ENCODE measurements around the gene PARP11. TPM values are rescaled to one million over a fixed set of nuclear protein-coding genes. Genes with fewer than 3 reads are reported as not detected.

The PARP11 gene
- total RNA-seq, 2 experiments from 2014 or later: 26.8 to 28.6 TPM

- Mint-ChIP-seq H3K9me3 (no peaks in the 10 kb centered on the region), H3K36me3 (ENCODE audit: low read depth) (no peaks in the 10 kb centered on the region), H3K27ac (no peak overlapping the region), H3K27me3 (no peaks in the 10 kb centered on the region), H3K4me1 (peaks cover 12% of the 10 kb centered on the region), H3K4me3 (no peak overlapping the region)
- DNase-seq: no peak
- ChIA-PET CTCF (interaction anchor here (1.0 to 3.6 kb wide), 3 partner anchors 18 to 472 kb away, joined by 3 to 18 read pairs (median 9); partner anchors contain the start of gene CRACR2A), POLR2A (interaction anchor here (2.8 kb wide), 1 partner anchor 19 kb away, joined by 10 read pairs; the partner anchor contains the start of gene CRACR2A)
Measured at GRCh38 chr12:3771853-3772252, 101.3 kb downstream of the PARP11 start.

GRCh38 chr12:3770891-3771290, 102.3 kb downstream of the PARP11 start:
- Mint-ChIP-seq H3K36me3 (ENCODE audit: low read depth) (no peaks in the 10 kb centered on the region), H3K27me3 (no peaks in the 10 kb centered on the region), H3K27ac (no peak overlapping the region), H3K9me3 (no peaks in the 10 kb centered on the region), H3K4me1 (peaks cover 12% of the 10 kb centered on the region), H3K4me3 (no peak overlapping the region)
- ChIA-PET POLR2A (interaction anchor here (2.8 kb wide), 1 partner anchor 18 kb away, joined by 10 read pairs; the partner anchor contains the start of gene CRACR2A), CTCF (interaction anchor here (1.0 to 3.6 kb wide), 3 partner anchors 17 to 471 kb away, joined by 3 to 18 read pairs (median 9); partner anchors contain the start of gene CRACR2A)
- DNase-seq: no peak

GRCh38 chr12:3768911-3769447, 104.2 kb downstream of the PARP11 start:
- Mint-ChIP-seq H3K36me3 (ENCODE audit: low read depth) (no peaks in the 10 kb centered on the region), H3K4me3 (no peak overlapping the region), H3K27ac (no peak overlapping the region), H3K9me3 (no peaks in the 10 kb centered on the region), H3K27me3 (no peaks in the 10 kb centered on the region), H3K4me1 (peaks cover 14% of the 10 kb centered on the region)
- ChIA-PET CTCF (no interaction called here), POLR2A (no interaction called here)
- no peak for DNase-seq

GRCh38 chr12:3761116-3761735, 112.0 kb downstream of the PARP11 start:
- no peak overlapping the region for H3K4me3 Mint-ChIP-seq
- no peaks in the 10 kb centered on the region for H3K27me3 Mint-ChIP-seq
- H3K27ac Mint-ChIP-seq: no peak overlapping the region
- ChIA-PET CTCF (no interaction called here), POLR2A (no interaction called here)
- H3K36me3 Mint-ChIP-seq (ENCODE audit: low read depth): peaks cover 9% of the 10 kb centered on the region
- no peak for DNase-seq
- H3K9me3 Mint-ChIP-seq: peaks cover 2% of the 10 kb centered on the region
- H3K4me1 Mint-ChIP-seq: peaks cover 5% of the 10 kb centered on the region

GRCh38 chr12:3759878-3760277, 113.3 kb downstream of the PARP11 start:
- DNase-seq: no peak
- Mint-ChIP-seq H3K4me3 (no peak overlapping the region), H3K36me3 (ENCODE audit: low read depth) (peaks cover 9% of the 10 kb centered on the region), H3K4me1 (peaks cover 8% of the 10 kb centered on the region), H3K27ac (no peak overlapping the region), H3K9me3 (peaks cover 2% of the 10 kb centered on the region), H3K27me3 (no peaks in the 10 kb centered on the region)
- CTCF ChIA-PET: no interaction called here
- POLR2A ChIA-PET: no interaction called here

Other genes with a start within 250 kb of the PARP11 start
- gene CRACR2A, start 120.3 kb downstream of the PARP11 start, total RNA-seq: 10 to 100 TPM; 32.4 to 34.3 TPM